Measurements from ENCODE around the gene CROCC2.

CROCC2 gene

GRCh38 chr2:240906141-240906910, at the start of gene CROCC2:
CROCC2 (plus strand) TSS chr2:240906336; CDS start chr2:240906514, 178 bp downstream.
- DNase-seq: no peak

- no peak for DNase-seq
These were observed 48.8 kb upstream of the CROCC2 start for GRCh38 chr2:240857039-240858008.

- DNase-seq: no peak
These were observed 47.8 kb upstream of the CROCC2 start for GRCh38 chr2:240858321-240858720.

GRCh38 chr2:240858871-240859270, 47.3 kb upstream of the CROCC2 start:
- no peak for DNase-seq

GRCh38 chr2:240861547-240861946, 44.6 kb upstream of the CROCC2 start:
- DNase-seq: no peak

- no peak for DNase-seq
These were observed 41.7 kb upstream of the CROCC2 start for GRCh38 chr2:240864475-240864874.

GRCh38 chr2:240865391-240865790, 40.7 kb upstream of the CROCC2 start:
- no peak for DNase-seq

- DNase-seq: no peak
These were observed 37.6 kb upstream of the CROCC2 start, which contains the start of gene AGXT for GRCh38 chr2:240868286-240869108. AGXT (plus strand) TSS chr2:240868824; CDS start chr2:240868866, 42 bp downstream.

GRCh38 chr2:240869109-240869955, 36.8 kb upstream of the CROCC2 start:
- DNase-seq: no peak

- DNase-seq: no peak
These were observed 35.9 kb upstream of the CROCC2 start for GRCh38 chr2:240869956-240870875.

- no peak for DNase-seq
These were observed 34.8 kb upstream of the CROCC2 start for GRCh38 chr2:240871071-240871958.

GRCh38 chr2:240872317-240873097, 33.6 kb upstream of the CROCC2 start:
- DNase-seq: no peak

GRCh38 chr2:240873098-240873788, 32.9 kb upstream of the CROCC2 start:
- no peak for DNase-seq

- DNase-seq: no peak
These were observed 32.1 kb upstream of the CROCC2 start for GRCh38 chr2:240873805-240874714.

- no peak for DNase-seq
These were observed 31.4 kb upstream of the CROCC2 start for GRCh38 chr2:240874715-240875227.

- no peak for DNase-seq
These were observed 30.7 kb upstream of the CROCC2 start for GRCh38 chr2:240875228-240876034.
